ENCODE data around the gene SLC26A9.

SLC26A9 gene

GRCh38 chr1:205945069-205945468, 1.8 kb upstream of the SLC26A9 start:
- DNase-seq: no peak

DNA sequence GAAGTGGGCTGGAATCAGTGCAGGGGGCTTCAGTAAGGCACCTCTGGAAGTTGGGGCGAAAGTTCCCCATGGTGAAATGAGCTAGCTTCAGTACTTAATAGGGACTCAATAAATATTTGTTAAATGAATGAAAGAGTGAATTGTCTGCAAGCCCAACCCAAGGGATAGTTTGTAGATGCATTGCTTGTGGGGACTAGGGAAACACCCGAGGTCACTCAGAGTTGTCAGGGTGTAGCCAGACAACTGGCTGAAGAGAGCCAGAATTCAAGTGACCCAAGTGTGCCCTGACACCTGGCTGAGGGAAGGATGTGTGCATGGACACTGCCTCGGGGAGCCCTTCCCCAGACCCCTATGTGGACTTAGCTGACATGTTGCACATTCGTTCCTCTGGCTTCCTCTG, 1.3 kb upstream of the SLC26A9 start:
- no peak for DNase-seq

DNA sequence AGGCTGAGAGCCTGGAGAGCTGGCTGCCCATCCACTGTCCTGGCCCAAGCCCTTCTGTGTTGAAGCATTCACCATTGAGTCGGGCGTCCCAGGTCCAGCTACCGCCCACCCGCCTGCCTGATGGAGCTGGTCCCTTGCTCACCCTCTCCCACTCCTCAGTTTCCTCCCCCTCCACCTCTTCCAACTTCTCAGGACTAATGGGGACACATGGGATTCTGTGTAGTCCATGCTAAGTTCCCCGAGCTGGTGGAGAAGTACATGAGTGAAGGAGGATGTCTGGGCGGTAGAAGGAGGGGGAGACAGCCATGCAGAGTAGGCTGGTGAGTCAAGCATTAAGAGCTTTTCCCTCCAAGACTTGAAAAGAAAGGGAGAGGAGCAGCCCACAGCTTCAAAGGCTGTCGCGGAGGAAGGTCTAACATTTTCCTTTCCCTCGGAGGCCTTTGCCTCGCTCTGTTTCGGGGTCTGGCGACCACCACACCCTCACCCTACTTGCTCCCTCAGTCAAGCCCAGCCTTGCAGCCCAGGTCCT, 561 bp downstream of the SLC26A9 start:
- DNase-seq: no peak

DNA sequence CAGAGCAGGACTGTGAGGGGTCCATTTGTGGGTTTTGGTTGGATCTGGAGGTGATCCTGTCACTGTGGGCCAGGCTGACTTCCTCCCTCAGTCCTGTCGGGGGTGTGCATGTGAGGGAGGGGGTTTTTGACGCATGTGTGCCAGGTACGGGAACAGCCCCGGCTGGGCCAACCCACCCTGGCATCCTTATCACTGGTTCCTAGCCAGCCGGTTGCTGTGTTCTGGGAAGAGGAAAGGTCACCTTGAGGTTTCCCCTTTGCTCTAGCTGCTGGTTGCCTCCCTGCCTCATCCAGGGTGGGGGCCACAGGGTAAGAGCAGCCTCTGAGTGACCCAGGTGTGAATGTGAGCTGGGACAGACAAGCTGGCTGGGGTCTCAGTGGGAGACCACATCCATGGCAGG, 2.5 kb downstream of the SLC26A9 start:
- no peak for DNase-seq

DNA sequence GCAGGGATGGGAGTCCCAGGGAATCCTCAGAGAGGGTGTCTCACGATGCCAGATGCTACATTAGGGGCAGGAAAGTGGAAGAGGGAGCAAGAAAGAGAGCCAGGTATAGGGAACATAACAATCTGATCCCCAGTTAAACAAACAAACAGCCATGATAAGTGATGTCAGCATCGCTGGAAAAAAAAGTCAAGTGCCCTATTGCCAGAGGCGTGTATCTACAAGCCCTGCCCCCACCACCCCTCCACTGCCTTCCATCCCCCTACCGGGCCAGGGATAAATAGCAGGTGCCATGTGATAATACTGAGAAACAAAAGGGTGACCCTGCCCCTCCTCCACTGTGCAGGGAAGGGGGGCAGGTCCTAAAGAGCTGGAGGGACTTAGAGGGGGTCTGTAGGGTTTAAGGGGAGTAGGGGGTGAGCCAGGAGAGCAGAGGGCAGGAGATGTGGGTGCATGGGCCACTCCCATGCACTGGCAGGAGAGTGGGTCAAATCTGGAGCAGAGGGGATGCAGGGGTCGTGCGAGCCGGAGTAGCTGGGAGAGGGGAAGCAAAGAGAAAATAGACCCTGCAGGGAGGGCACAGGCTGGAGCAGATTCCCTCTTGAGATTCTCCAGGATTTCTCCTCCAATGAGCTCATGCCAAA, 3.4 kb downstream of the SLC26A9 start:
- DNase-seq: peak; percentile 32

DNA sequence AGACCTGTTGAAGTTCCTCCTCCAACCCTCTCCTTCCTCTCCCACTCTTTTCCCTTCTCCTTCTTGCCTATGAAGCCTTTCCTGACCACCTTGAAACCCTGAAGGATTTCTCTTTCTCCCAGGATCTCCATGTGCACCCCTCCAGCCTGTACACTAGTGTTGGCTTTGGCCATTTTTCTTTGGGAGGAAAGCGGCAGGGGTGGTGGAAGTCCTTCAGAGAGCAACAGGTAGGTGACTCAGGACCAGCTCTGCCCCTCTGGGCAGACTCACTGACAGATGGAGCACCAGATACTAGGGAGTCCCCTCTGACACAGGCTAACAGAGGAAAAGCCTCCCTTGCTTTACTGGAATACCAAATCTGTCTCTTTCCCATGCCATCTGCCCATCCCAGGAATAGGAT, 4.6 kb downstream of the SLC26A9 start:
- DNase-seq: no peak

DNA sequence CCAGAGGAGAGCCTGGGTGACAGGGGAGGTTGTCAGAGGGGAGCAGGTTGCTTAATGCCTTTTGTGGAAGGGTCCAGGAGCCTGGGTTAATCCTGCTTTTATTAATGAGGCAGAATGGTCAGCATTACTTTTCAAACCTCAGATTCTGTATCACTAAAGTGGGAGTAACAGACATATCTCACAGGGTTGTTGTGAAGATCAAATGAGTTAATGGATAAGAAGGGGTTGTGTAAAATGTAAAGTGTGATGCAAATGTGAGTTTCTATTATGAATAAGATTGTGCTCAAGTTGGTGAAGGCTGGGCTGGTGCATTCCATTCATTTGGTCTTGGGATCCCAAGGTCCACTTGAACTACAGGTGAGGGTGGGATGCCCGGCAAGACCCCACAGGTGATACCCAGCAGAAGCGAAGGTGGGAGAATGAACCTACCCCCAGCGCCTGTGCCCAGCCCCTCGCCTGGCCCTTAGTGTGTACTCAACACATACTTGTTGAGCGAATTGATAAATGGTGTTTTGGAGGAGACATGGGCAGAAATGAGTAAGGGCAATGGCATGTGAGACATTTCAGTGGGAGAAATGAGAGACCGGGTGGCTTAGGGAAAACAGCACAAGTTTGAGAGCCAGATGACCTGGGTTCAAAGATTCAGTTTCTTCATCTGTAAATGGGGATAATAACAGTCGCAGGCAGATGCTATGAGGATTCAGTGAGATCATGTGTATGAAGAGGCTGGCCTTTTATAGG, 6.2 kb downstream of the SLC26A9 start:
- DNase-seq: no peak

- no peak for DNase-seq
Measured at GRCh38 chr1:205936311-205936710, 6.9 kb downstream of the SLC26A9 start.

- DNase-seq: no peak
Measured at GRCh38 chr1:205935869-205936268, 7.4 kb downstream of the SLC26A9 start.

- DNase-seq: no peak
Measured at GRCh38 chr1:205934788-205935187, 8.5 kb downstream of the SLC26A9 start.

- no peak for DNase-seq
Measured at GRCh38 chr1:205933671-205934618, 9.3 kb downstream of the SLC26A9 start.

GRCh38 chr1:205932776-205933175, 10.5 kb downstream of the SLC26A9 start:
- no peak for DNase-seq

GRCh38 chr1:205930799-205931281, 12.4 kb downstream of the SLC26A9 start:
- peak; percentile 77 for DNase-seq

GRCh38 chr1:205930195-205930577, 13.1 kb downstream of the SLC26A9 start:
- DNase-seq: no peak

DNA sequence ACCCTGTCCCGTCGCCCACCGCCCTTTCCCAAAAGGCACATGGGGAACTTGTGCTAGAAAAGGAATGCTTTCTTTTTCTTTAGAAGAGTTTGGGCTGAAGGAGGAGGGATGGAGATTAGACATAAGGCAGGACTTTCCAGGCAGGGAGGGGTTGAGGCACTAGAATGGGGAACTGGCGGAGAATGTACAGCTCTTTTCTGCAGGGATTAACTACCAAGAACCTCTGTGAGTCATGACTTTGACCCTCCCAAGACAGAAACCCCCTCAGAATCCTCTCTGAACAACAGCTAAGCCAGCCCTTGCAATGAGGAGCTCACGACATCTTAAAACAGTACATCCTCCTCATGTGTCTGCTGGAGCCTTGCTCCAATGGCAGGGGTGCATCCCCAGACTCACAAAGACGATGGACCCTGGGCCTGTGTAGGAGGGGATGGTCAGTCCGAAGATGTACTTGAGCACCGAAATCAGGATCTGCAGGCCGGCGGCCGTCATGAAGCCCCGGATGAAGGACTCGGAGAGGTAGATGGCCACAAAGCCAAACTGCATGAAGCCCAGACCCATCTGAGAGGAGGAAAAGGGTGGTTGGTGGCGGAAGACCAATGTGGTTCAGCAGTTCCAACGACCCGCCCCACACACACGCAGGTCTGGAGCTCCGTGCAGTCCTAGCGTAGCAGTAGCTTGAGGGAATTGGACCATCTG, 13.6 kb downstream of the SLC26A9 start:
- no peak for DNase-seq

- DNase-seq: no peak
Measured at GRCh38 chr1:205928317-205928716, 14.9 kb downstream of the SLC26A9 start.

GRCh38 chr1:205927676-205928075, 15.6 kb downstream of the SLC26A9 start:
- no peak for DNase-seq

GRCh38 chr1:205927247-205927646, 16.0 kb downstream of the SLC26A9 start:
- no peak for DNase-seq

GRCh38 chr1:205926636-205927035, 16.6 kb downstream of the SLC26A9 start:
- DNase-seq: no peak

DNA sequence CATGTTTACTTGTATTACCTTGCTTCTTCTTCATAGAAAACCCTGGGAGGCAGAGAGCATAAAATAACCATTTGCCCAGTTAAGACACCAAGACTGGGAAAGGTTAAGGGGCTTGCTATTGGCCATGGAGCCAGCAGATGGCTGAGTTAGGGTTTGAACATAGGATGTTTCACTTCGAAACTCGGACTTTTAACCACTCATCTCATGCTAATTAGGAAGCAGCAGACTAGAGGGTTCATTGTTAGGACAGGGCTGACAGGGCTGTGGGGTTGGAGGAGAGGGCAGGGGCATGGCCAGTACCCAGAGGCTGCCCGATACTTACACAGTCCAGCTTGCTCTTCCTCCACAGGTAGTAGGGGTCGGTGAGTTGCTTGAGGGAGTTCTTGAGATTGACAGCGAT, 17.0 kb downstream of the SLC26A9 start:
- no peak for DNase-seq

DNA sequence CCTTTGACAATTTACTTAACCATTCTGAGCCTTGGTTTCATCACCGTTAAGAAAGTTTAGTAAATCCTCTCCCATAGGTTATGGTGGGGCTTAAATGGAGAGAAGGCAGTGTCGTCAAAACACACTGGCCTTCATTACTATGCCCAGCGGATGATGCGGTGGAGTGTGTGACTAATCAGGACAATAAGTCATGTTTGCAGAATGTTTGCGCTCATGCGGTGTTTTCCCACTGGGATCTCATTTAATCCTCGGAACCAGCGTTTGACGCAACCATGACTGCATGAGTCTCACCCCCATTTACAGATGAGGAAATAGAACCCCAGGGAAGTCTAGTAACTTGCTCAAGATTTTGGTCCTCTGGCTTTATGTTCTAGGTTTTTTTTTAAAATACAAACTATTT, 17.5 kb downstream of the SLC26A9 start:
- no peak for DNase-seq

- DNase-seq: no peak
Measured at GRCh38 chr1:205924460-205924790, 18.8 kb downstream of the SLC26A9 start.

All from hematopoietic multipotent progenitor cell treated with erythropoietin and hydrocortisone succinate and interleukin-3 and kit ligand, for 8 days (in vitro differentiated cells).